Retina (tissue), 1 donor: Measurements from ENCODE around the gene CNTNAP2.

Experiments
- DNase-seq: peaks from one replicate; pipeline ENCODE4 v3.0.0-alpha.2; 2016

The CNTNAP2 gene

DNA sequence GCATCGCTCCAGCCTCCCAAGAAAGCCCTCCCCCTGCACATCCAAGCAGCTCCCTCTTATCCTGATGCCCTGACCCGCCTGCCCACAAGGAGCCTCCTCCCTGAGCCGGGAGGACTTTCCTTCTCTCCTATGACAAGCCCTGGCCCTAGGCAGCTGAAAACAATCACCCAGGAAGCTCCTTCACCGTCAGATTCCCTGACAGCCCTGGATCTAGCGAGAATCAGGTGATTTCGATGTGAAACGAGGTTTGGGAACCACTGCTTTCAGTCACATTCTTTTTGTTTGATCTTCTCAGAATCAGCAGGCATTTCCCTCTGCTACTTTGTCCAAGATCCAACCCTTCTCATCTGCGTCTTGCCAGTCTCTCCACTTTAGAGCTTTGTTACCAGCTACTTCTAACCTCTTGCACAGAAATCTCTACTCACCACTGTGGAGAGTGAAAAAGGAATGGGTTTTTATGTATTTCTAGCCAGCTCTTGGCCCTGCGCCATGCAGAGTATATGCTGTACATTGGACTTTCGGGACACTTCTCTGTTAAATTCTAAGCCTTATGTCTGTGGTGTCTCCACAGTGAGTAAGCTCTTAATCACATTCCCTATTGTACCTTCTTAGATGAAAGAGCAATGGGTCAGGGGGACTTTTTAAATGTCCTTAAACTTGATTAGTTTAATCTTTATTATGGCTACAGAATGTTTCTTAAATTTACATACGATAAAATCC, 2220.8 kb downstream of the CNTNAP2 start:
- no peak for DNase-seq

DNA sequence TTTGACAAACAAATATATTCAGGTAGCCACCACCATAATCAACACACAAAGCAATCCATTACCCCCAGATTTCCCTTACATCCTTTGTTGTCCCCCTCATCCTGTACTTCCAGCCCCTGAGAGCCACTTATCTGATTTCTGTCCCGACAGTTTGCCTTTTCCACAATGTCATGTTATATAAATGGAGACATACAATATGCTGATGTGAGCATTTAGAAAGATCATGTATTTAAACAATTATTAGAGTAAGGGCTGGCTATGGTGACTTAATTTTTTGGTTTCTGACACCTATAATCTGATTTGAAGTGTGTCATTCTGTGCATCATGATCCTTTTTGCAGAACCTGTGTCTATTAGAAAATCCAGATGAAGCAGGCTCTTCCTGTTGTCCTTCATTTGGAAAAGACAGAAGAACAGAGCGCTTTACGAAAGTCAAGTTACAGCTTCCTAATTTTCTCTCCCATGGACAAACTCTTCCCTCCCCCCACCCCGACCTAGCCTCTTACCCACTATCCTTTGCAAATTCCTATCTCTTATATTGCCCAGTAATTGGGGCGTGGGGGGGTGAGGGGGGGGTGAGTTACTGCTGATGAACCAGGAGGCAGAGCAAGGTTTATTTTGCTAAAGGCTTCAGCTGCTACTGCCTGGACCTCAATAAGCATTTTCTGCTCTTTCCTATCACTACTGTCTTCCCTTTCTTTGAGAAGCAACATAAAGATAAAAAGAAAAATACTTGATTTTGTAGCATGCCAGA, 2221.6 kb downstream of the CNTNAP2 start:
- no peak for DNase-seq

- no peak for DNase-seq
Measured at GRCh38 chr7:148340438-148341280, 2224.1 kb downstream of the CNTNAP2 start.

GRCh38 chr7:148344406-148344805, 2227.8 kb downstream of the CNTNAP2 start:
- peak; percentile 34 for DNase-seq

DNA sequence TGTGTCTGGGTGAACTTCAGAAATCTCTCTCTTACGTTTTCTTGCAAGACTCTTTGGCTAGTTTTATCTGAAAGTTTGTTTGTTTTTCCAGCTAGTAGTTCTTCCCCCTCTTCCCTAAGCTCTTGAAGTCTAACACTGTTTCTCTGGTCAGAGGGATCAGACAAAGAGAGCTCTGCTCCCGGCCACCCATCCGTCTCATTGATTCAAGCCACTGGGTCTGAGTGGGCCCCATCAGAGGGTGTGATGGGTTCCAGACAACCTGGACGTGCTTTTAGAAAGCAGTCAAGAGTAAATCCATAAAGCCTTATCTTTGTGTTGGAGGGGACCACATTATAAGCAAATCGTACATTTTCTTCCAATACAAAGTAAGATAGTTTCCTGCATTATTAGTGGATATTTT, 2231.4 kb downstream of the CNTNAP2 start:
- DNase-seq = no peak

DNA sequence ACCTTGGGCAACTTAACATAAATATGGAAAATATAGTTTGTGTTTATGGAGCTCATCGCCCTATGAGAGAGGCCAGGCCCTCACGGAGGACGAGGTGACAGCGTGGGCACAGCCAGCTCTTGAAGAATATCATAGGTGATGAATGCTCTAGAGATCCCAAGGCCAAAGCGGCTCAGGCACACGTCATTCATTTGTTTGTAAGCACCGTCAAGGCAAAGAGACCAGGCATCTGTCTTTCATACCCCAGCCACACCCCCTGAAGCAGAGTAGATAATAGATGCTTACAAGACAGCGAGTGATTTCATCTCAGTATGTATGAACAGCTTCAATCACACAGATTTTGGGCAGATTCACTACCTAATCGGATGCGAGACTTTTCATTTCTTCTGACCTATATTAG, 2231.9 kb downstream of the CNTNAP2 start:
- no peak for DNase-seq

DNA sequence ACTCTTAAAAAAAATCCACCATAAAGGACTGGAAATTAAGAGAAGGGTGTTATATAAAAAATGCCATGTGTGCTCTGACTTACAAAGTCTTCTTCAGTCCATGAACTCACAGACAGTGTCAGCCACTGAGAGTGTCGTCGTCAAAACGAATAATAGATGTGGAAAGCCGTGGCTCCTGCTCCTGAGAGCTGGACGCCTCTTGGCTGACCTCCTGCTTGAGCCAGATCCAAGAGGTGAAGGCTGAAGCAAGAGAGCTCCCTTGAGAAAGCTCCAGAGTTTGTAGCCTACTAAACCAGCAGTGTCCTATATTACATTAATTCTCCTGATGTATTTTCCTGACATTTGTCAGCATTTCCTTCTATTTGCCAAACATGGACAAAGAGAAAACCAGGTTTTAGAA, 2239.7 kb downstream of the CNTNAP2 start:
- no peak for DNase-seq

DNA sequence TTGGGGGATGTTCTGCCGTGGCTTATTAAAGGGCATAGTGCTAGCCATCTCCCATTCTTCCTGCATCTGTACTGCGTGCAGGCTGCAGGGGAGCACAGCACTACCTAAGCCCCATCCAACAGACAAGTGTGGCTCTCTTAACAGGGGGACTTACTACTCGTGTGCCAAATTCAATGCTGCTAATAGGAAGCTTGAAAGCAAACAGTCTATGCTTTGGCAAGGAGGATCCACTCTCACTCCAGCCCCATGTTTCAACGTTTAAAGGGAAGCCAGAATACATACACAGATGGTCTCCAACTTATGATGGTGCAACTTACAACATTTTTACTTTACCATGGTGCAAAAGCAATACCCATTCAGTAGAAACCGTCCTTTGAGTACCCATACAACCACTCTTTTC, 2245.9 kb downstream of the CNTNAP2 start:
- DNase-seq = no peak

GRCh38 chr7:148367731-148368475, 2251.3 kb downstream of the CNTNAP2 start:
- DNase-seq = no peak

- DNase-seq = no peak
Measured at GRCh38 chr7:148368562-148368961, 2252.0 kb downstream of the CNTNAP2 start.

GRCh38 chr7:148371280-148371937, 2254.8 kb downstream of the CNTNAP2 start:
- no peak for DNase-seq

- no peak for DNase-seq
Measured at GRCh38 chr7:148374396-148375259, 2258.0 kb downstream of the CNTNAP2 start.

- DNase-seq = no peak
Measured at GRCh38 chr7:148379677-148380076, 2263.1 kb downstream of the CNTNAP2 start.

DNA sequence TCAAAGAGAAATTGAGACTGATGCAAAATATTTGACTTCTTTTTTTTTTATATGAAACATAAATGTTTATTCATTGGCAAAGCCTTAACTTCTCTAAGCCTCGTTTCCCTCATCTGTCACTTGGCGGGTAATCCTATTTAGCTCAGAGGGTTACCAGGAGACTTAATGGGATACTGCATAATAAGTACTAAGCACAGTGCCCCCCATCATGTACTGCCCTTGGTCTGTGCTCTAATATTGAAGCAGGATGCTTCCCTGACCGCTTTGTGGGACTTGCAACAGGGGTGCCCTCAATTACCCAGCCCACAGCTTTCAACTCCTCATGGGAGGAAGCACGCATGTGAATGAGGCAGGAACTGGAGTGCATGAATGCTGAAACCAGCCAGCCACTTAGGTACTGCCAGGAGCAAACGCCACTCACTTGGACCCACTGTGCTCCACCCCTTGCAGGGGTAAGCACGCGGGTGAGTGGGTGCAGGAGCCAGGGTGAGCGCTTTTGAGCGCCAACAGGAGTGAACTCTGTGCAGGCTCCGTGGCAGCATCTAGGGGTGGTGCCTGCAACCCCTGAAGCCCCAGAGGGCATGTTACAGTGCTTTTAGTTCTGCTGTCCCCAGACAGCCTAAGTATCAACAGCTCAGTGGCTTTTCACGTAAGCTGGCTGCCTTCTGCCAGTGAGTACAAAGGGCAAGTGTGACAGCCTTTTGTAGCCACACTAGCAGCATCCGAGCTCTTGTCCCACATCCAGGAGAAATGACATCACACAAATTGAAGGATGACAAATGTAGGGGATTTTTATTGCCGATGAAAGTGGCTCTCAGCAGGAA, 2264.2 kb downstream of the CNTNAP2 start:
- DNase-seq = peak; percentile 38

GRCh38 chr7:148382596-148382995, 2266.0 kb downstream of the CNTNAP2 start:
- no peak for DNase-seq

DNA sequence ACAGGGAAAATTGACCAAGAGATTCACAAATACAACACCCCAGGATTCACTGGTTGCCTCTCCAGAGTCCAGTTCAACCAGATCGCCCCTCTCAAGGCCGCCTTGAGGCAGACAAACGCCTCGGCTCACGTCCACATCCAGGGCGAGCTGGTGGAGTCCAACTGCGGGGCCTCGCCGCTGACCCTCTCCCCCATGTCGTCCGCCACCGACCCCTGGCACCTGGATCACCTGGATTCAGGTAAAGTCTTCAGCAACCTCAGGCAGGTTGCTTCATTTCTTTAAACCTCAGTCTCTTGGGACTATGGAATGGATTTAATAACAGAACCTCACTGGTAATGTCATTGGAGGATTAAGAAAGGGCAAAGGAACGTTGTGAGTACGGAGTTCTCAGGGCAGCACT, 2267.1 kb downstream of the CNTNAP2 start:
- DNase-seq = no peak

DNA sequence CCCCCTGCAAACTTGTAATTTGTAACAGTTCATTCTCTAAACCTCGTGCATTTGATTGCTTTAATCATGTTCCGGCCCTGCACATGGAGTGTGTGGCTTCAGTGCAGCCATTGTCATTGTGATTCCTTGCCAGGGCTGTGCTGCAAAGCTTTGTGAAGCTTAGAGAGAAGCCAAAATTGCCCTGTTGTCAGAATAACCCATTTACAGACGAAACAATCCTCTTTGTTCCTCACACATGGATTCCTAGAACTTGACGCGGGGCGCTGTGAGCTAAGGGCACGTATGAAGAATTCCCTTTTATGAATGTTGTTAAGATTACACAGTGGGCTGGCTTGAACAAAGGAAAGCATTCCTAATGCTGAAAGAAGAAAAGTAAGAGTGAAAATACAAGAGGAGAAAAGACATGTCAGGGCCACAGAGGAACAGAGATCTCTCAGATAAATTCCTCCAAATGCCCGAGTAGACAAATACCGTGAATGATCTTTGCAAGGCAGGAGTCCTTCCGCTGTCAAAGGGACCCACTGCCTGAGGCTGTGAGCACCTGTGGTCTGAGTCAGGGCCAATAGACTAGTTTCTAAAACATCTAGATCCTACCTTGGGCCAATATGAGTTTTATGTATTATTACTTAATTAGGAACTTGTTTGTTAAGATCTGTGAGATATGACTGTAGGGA, 2268.5 kb downstream of the CNTNAP2 start:
- peak; percentile 40 for DNase-seq

GRCh38 chr7:148390381-148390780, 2273.8 kb downstream of the CNTNAP2 start:
- no peak for DNase-seq

GRCh38 chr7:148391591-148391990, 2275.0 kb downstream of the CNTNAP2 start:
- DNase-seq = no peak

- DNase-seq = no peak
Measured at GRCh38 chr7:148394582-148394981, 2278.0 kb downstream of the CNTNAP2 start.
